PC-3 (cell line): ENCODE results near the gene PGAM2. TPM values are rescaled to one million over a fixed set of nuclear protein-coding genes. Genes with fewer than 3 reads are reported as not detected.

ENCODE experiments used
- ATAC-seq: fragments of 200-7000 bp; cut with Tn5 transposase; 2 replicates; pipeline ENCODE4 v1.9.1; 2020; ENCODE audit warnings: mild to moderate bottlenecking, moderate library complexity
- BruUV-seq: library from RNA; stranded (reverse); fragments of 400-500 nt; replicated peaks from 2 replicates; lab custom pipeline; 2021; lab: Mats Ljungman, UMichigan
- CTCF ChIA-PET: fragments of 300-600 bp; sonication (Branson Sonifier 250); formaldehyde crosslinking; loops from one replicate; lab custom pipeline; 2022; ENCODE audit warnings: antibody characterized with exemption; lab: Charles Lee
- POLR2A ChIA-PET: fragments of 300-600 bp; sonication (Branson Sonifier 250); formaldehyde crosslinking; loops from one replicate; lab custom pipeline; 2022; ENCODE audit warnings: antibody characterized with exemption; ENCODE audit not compliant: unreplicated experiment; lab: Charles Lee
- DNase-seq: peaks from one replicate; pipeline ENCODE4 v3.0.0-alpha.2; 2015
- H2AFZ ChIP-seq: fragments of 300-600 bp; sonication (generic); 2 replicates; pipeline ENCODE4 v1.6.0; 2016; ENCODE audit warnings: antibody characterized with exemption, low read length
- H3F3A ChIP-seq: fragments of 300-600 bp; sonication (generic); one replicate; pipeline ENCODE4 v1.6.0; 2017; ENCODE audit warnings: antibody characterized with exemption, low read length, control low read depth, mild to moderate bottlenecking; ENCODE audit not compliant: unreplicated experiment
- H3K27ac ChIP-seq: fragments of 300-600 bp; sonication (generic); 2 replicates; pipeline ENCODE4 v1.5.1; 2016; ENCODE audit warnings: mild to moderate bottlenecking, low read length
- H3K27me3 ChIP-seq: fragments of 300-600 bp; sonication (generic); 2 replicates; pipeline ENCODE4 v1.6.1; 2016; ENCODE audit warnings: low read length, mixed read lengths
- H3K36me3 ChIP-seq: fragments of 300-600 bp; sonication (generic); 2 replicates; pipeline ENCODE4 v1.6.1; 2016; ENCODE audit warnings: low read depth, mixed run types, low read length, mixed read lengths
- H3K4me1 ChIP-seq: fragments of 300-600 bp; sonication (generic); 2 replicates; pipeline ENCODE4 v1.5.1; 2016; ENCODE audit warnings: low read length; ENCODE audit not compliant: insufficient read depth
- H3K4me2 ChIP-seq: fragments of 300-600 bp; sonication (generic); 2 replicates; pipeline ENCODE4 v1.6.0; 2016; ENCODE audit warnings: low read length
- H3K4me3 ChIP-seq: fragments of 300-600 bp; sonication (generic); 2 replicates; pipeline ENCODE4 v1.5.1; 2016; ENCODE audit warnings: mild to moderate bottlenecking, low read length, mixed read lengths
- H3K79me2 ChIP-seq: fragments of 300-600 bp; sonication (generic); 2 replicates; pipeline ENCODE4 v1.6.1; 2017; ENCODE audit warnings: low read length, mixed read lengths
- H3K9ac ChIP-seq: fragments of 300-600 bp; sonication (generic); 2 replicates; pipeline ENCODE4 v1.6.0; 2016; ENCODE audit warnings: mild to moderate bottlenecking, low read length
- H3K9me2 ChIP-seq: fragments of 300-600 bp; sonication (generic); replicated peaks from 2 replicates; pipeline ENCODE4 v1.6.1; 2016; ENCODE audit warnings: mixed run types, low read length, mixed read lengths
- H3K9me3 ChIP-seq: fragments of 300-600 bp; sonication (generic); 2 replicates; pipeline ENCODE4 v1.6.1; 2016; ENCODE audit warnings: low read length, mixed read lengths
- H4K20me1 ChIP-seq: fragments of 300-600 bp; sonication (generic); 2 replicates; pipeline ENCODE4 v1.6.1; 2016; ENCODE audit warnings: low read length, mixed read lengths
- CTCF ChIP-seq: fragments of 300-600 bp; sonication (generic); conservative IDR thresholded peaks from 2 replicates; pipeline ENCODE4 v1.5.1; 2017; ENCODE audit warnings: antibody characterized with exemption, low read depth, mild to moderate bottlenecking, low read length
- EZH2 ChIP-seq: fragments of 300-600 bp; sonication (generic); IDR thresholded peaks from one replicate; pipeline ENCODE4 v1.6.1; 2017; ENCODE audit warnings: antibody characterized with exemption, mild to moderate bottlenecking, low read length; ENCODE audit not compliant: unreplicated experiment
- EZH2phosphoT487 ChIP-seq: fragments of 300-600 bp; sonication (generic); IDR thresholded peaks from 2 replicates; pipeline ENCODE4 v1.6.1; 2018; ENCODE audit warnings: mild to moderate bottlenecking, antibody characterized with exemption, low read length, borderline replicate concordance
- intact Hi-C: fragments of 100-400 bp; cut with micrococcal nuclease; formaldehyde crosslinking; loops from 2 replicates; pipeline ENCODE4 v1.9.0; 2023
- total RNA-seq: library from RNA; depleted of rRNA; stranded (reverse); fragments of >200 nt; gene quantifications from 2 replicates; pipeline ENCODE4 v1.2.3, GENCODE V29; 2014

Gene PGAM2
- total RNA-seq, 1 experiment from 2014 or later = 0.95 TPM

GRCh38 chr7:44066111-44066460 lies 719 bp upstream of the PGAM2 start:
- H2AFZ ChIP-seq = no peak overlapping the region
- peaks cover 6% of the 10 kb centered on the region; the same call in 1 of the 2 replicates for H3K36me3 ChIP-seq
- H3K9ac ChIP-seq = no peak overlapping the region
- CTCF ChIA-PET = no interaction called here
- no peaks in the 10 kb centered on the region for H4K20me1 ChIP-seq
- peaks cover 5% of the 10 kb centered on the region for H3K4me1 ChIP-seq
- H3K27ac ChIP-seq = no peak overlapping the region
- H3K4me2 ChIP-seq = no peak overlapping the region
- H3K27me3 ChIP-seq = no peaks in the 10 kb centered on the region
- H3F3A ChIP-seq = peaks cover 7% of the 10 kb centered on the region
- H3K79me2 ChIP-seq = no peaks in the 10 kb centered on the region
- TF ChIP-seq EZH2 (no peak), EZH2phosphoT487 (no peak), CTCF (no peak)
- no peaks in the 10 kb centered on the region for H3K9me2 ChIP-seq
- DNase-seq (no peak), ATAC-seq (no peak; the same call in 1 of the 2 replicates)
- BruUV-seq = no TSS peak
- no peaks in the 10 kb centered on the region for H3K9me3 ChIP-seq
- POLR2A ChIA-PET = interaction anchor here (0.6 kb wide), 2 partner anchors 543 to 1059 kb away, joined by 3 to 13 read pairs; no protein-coding TSS in a partner anchor
- intact Hi-C loops = no loop called here
- H3K4me3 ChIP-seq = no peak overlapping the region

GRCh38 chr7:44064791-44065430 lies 456 bp downstream of the PGAM2 start:
- H4K20me1 ChIP-seq = no peaks in the 10 kb centered on the region
- H3K9me3 ChIP-seq = no peaks in the 10 kb centered on the region
- H3K36me3 ChIP-seq = peaks cover 7% of the 10 kb centered on the region; the same call in 1 of the 2 replicates
- no peak overlapping the region for H3K9ac ChIP-seq
- BruUV-seq = no TSS peak
- ATAC-seq (peak; percentile 2; the same call in 1 of the 2 replicates), DNase-seq (no peak)
- ChIA-PET CTCF (no interaction called here), POLR2A (interaction anchor here (0.5 kb wide), 1 partner anchor 811 kb away, joined by 3 read pairs; no protein-coding TSS in a partner anchor)
- peaks cover 7% of the 10 kb centered on the region for H3F3A ChIP-seq
- H3K27ac ChIP-seq = no peak overlapping the region
- intact Hi-C loops = no loop called here
- no peak for TF ChIP-seq EZH2
- TF ChIP-seq EZH2phosphoT487 = no peak
- TF ChIP-seq CTCF = no peak
- no peaks in the 10 kb centered on the region for H3K79me2 ChIP-seq
- H2AFZ ChIP-seq = no peak overlapping the region
- no peaks in the 10 kb centered on the region for H3K27me3 ChIP-seq
- no peaks in the 10 kb centered on the region for H3K9me2 ChIP-seq
- H3K4me3 ChIP-seq = no peak overlapping the region
- H3K4me1 ChIP-seq = no peaks in the 10 kb centered on the region; the same call in 1 of the 2 replicates
- H3K4me2 ChIP-seq = no peak overlapping the region
